Type B pancreatic cell (in vitro differentiated cells): ENCODE measurements around the gene CITED2. TPM values are rescaled to one million over a fixed set of nuclear protein-coding genes. Genes with fewer than 3 reads are reported as not detected.
"Not testable (repeated sequence)": the region's sequence is repeated elsewhere in the genome, so short reads cannot be mapped to it uniquely, and the experiment has no call there.

Experiments
- DNase-seq: peaks from one replicate; pipeline ENCODE4 v3.0.0; 2021; ENCODE audit warnings: mixed read lengths; ENCODE audit not compliant: unreplicated experiment; ENCODE audit errors: extremely low spot score
- H3K27ac Mint-ChIP-seq: 2 replicates; pipeline ENCODE4 v1.8.0; 2021; ENCODE audit warnings: mild to moderate bottlenecking, mixed read lengths
- H3K27me3 Mint-ChIP-seq: 2 replicates; pipeline ENCODE4 v1.8.0; 2021; ENCODE audit warnings: mixed read lengths
- H3K36me3 Mint-ChIP-seq: 2 replicates; pipeline ENCODE4 v1.8.0; 2021; ENCODE audit warnings: mixed read lengths
- H3K4me1 Mint-ChIP-seq: one replicate; pipeline ENCODE4 v1.8.0; 2021; ENCODE audit warnings: mixed read lengths; ENCODE audit not compliant: unreplicated experiment
- H3K4me3 Mint-ChIP-seq: 2 replicates; pipeline ENCODE4 v1.8.0; 2021; ENCODE audit warnings: mild to moderate bottlenecking, mixed read lengths
- H3K9me3 Mint-ChIP-seq: 2 replicates; pipeline ENCODE4 v1.8.0; 2021; ENCODE audit warnings: mixed read lengths
- total RNA-seq: library from RNA; stranded (reverse); gene quantifications from 2 replicates; pipeline ENCODE4 v1.2.1, GENCODE V29; 2021; ENCODE audit warnings: low replicate concordance
- TF ChIP-seq, protein P1 (sequence below): fragments of 200-600 bp; sonication (generic); conservative IDR thresholded peaks from 2 replicates; pipeline ENCODE4 v1.5.0; 2021; ENCODE audit warnings: antibody characterized with exemption, mild to moderate bottlenecking

CITED2 gene
- total RNA-seq, 1 donor from 2014 or later, result 129 TPM

DNA sequence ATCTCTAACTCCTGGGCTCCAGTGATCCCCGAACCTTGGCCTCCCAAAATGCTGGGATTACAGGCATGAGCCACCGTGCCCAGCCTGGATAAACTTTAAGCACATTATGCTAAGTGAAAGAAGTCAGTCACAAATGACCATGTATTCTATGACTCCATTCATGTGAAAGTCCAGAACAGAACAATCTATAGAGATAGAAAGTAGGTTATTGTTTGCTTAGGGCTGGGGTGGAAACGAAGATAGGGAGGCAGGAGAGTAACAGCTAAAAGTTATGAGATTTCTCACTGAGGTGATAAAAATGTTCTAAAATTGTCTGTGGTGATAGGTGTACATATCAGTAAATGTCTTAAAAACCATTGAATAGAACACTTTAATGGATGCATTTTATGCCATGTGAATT lies 40.9 kb upstream of the CITED2 start:
- no peak overlapping the region for H3K4me3 Mint-ChIP-seq
- DNase-seq, result no peak
- H3K36me3 Mint-ChIP-seq, result no peaks in the 10 kb centered on the region
- TF ChIP-seq, protein P1, sequence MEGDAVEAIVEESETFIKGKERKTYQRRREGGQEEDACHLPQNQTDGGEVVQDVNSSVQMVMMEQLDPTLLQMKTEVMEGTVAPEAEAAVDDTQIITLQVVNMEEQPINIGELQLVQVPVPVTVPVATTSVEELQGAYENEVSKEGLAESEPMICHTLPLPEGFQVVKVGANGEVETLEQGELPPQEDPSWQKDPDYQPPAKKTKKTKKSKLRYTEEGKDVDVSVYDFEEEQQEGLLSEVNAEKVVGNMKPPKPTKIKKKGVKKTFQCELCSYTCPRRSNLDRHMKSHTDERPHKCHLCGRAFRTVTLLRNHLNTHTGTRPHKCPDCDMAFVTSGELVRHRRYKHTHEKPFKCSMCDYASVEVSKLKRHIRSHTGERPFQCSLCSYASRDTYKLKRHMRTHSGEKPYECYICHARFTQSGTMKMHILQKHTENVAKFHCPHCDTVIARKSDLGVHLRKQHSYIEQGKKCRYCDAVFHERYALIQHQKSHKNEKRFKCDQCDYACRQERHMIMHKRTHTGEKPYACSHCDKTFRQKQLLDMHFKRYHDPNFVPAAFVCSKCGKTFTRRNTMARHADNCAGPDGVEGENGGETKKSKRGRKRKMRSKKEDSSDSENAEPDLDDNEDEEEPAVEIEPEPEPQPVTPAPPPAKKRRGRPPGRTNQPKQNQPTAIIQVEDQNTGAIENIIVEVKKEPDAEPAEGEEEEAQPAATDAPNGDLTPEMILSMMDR, result no peak
- no peak overlapping the region for H3K27ac Mint-ChIP-seq
- no peaks in the 10 kb centered on the region for H3K9me3 Mint-ChIP-seq
- no peaks in the 10 kb centered on the region for H3K27me3 Mint-ChIP-seq
- no peaks in the 10 kb centered on the region for H3K4me1 Mint-ChIP-seq

DNA sequence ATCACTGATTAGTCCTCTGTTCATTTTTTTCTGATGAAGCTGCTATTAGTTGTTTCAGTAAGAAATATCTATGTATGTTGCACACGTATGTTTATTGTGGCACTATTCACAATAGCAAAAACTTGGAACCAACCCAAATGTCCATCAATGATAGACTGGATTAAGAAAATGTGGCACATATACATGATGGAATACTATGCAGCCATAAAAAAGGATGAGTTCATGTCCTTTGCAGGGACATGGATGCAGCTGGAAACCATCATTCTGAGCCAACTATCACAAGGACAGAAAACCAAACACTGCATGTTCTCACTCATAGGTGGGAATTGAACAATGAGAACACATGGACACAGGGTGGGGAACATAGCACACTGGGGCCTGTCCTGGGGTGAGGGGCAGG lies 37.7 kb upstream of the CITED2 start:
- not testable (repeated sequence) for H3K9me3 Mint-ChIP-seq, H3K4me1 Mint-ChIP-seq, H3K36me3 Mint-ChIP-seq, H3K4me3 Mint-ChIP-seq, DNase-seq, H3K27me3 Mint-ChIP-seq, H3K27ac Mint-ChIP-seq

DNA sequence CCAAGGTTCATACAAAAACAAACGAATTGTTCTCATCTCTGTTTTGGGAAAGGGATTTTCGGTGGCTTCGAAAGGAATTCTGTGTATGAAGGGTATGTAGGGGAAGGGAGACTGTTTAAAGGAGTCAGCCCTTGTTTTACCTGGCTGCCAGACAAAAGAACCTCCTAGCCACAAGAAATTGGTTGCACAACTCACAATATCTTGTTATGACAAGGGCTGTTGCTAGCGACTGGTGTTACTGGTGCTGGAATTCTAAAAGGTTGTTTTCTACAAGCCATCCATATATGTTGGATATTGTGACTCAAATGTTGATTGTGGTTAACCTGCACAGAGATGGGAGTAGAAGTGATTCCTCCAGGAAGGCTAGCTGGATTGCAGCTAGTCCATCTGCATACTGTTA lies 34.6 kb upstream of the CITED2 start:
- Mint-ChIP-seq H3K9me3 (no peaks in the 10 kb centered on the region), H3K27me3 (no peaks in the 10 kb centered on the region), H3K27ac (peak overlapping the region; percentile 67), H3K36me3 (no peaks in the 10 kb centered on the region), H3K4me3 (no peak overlapping the region), H3K4me1 (peaks cover 6% of the 10 kb centered on the region)
- DNase-seq, result no peak
- TF ChIP-seq, protein P1, result no peak

DNA sequence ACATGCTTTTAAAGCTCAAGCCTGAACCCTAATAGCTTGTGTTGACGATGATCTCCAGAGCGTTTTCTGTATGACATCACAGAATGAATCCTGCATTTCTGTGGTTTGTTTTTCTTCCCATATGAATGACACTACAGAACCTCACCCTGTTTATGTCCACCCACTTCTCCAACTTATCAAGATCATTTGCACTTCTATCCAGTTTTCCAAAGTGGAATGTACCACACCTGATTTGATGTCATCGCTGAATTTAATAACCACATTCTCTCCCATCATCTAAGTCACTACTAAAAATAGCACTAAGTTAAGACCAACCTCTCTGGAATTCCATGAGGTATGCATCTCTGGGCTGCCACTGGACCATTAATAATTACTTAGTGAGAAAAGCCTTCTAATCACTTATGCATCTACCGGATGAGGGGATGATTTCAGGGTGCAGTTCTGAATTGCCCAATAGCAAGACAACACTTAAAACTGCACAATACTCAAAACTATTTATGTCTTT lies 33.3 kb upstream of the CITED2 start:
- H3K27ac Mint-ChIP-seq, result peak overlapping the region; percentile 86
- DNase-seq, result no peak
- TF ChIP-seq, protein P1, result no peak
- H3K36me3 Mint-ChIP-seq, result no peaks in the 10 kb centered on the region
- H3K27me3 Mint-ChIP-seq, result no peaks in the 10 kb centered on the region
- H3K4me1 Mint-ChIP-seq, result peaks cover 15% of the 10 kb centered on the region
- peak overlapping the region; percentile 56 for H3K4me3 Mint-ChIP-seq
- no peaks in the 10 kb centered on the region for H3K9me3 Mint-ChIP-seq

DNA sequence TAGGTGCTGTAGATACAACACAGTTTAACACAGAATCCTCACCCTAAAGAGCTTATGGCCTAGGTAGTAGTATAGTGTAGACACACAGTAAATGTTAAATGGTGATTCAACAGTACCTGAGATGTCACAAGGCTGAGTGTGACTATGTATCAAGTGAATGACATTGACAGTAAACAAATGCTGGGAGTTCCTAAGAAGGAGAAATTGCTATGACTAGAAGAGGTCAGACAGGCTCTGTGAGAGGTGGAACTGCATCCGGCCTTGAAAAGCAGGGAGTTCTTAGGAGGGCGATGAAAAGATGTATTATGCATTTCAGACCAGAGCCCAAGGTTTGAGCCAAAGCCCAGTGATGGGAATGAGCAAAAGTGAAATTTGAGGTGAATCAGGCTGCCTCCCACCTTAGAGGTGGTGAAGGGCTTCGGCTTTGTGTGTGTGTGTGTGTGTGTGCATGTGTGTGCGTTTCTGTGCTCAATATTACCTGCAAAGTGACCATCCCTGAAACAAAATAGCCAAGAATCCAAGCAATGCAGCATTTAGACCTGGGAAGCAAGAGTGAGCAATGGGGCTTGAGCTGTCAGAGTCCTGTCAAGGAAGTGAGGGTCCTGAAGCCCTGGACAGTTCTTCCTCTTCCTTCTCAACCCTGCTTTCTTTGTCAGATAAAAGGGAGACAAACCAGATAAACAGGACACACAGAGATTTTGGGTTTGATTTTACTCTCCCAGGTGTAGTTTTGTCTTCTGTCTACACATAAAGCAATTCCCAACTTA lies 32.3 kb upstream of the CITED2 start:
- no peaks in the 10 kb centered on the region for H3K36me3 Mint-ChIP-seq
- TF ChIP-seq, protein P1, result no peak
- H3K4me1 Mint-ChIP-seq, result peaks cover 16% of the 10 kb centered on the region
- H3K4me3 Mint-ChIP-seq, result peak overlapping the region; percentile 40
- no peaks in the 10 kb centered on the region for H3K9me3 Mint-ChIP-seq
- no peaks in the 10 kb centered on the region for H3K27me3 Mint-ChIP-seq
- H3K27ac Mint-ChIP-seq, result peak overlapping the region; percentile 86
- no peak for DNase-seq

DNA sequence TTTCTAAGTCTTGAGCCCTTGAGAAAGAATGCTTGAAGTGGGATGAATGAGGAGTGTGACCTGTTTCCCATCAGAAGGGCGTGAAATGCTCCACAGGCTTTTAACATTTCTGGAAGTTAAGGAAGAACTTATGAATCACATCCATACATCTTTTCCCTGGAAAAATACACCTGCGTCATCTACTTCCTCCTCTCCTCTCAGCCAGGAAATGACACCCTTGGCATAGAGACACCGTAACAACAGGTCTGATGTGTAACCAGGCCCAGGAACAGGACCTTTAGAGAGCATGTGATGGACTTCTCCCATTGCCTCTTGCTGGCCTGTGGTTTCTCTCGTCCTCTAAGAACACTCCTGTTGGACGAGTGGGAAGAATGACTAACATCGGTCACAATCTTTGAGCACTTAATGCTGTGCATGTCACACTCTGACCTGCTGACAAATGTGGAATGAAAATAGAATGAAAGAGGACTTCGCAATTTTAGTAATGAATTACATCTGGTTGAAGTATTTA lies 28.5 kb upstream of the CITED2 start:
- no peaks in the 10 kb centered on the region for H3K27me3 Mint-ChIP-seq
- no peak overlapping the region for H3K4me3 Mint-ChIP-seq
- peaks cover 22% of the 10 kb centered on the region for H3K4me1 Mint-ChIP-seq
- H3K27ac Mint-ChIP-seq, result peak overlapping the region; percentile 74
- DNase-seq, result no peak
- no peaks in the 10 kb centered on the region for H3K9me3 Mint-ChIP-seq
- H3K36me3 Mint-ChIP-seq, result no peaks in the 10 kb centered on the region
- TF ChIP-seq, protein P1, result no peak
